Skeletal muscle satellite cell (primary cell): ENCODE data around the gene MAPK13.

Experiments used
- H3K27me3 ChIP-seq: 2 replicates; pipeline ENCODE4 v1.7.0; 2013; ENCODE audit warnings: low read length; ENCODE audit not compliant: control insufficient read depth, insufficient read depth
- H3K36me3 ChIP-seq: 2 replicates; pipeline ENCODE4 v1.7.0; 2013; ENCODE audit warnings: mild to moderate bottlenecking, control low read depth, low read length; ENCODE audit not compliant: insufficient read depth
- H3K4me1 ChIP-seq: 2 replicates; pipeline ENCODE4 v1.7.0; 2013; ENCODE audit warnings: low read length; ENCODE audit not compliant: control insufficient read depth, insufficient read depth
- H3K4me2 ChIP-seq: 2 replicates; pipeline ENCODE4 v1.7.0; 2013; ENCODE audit warnings: mild to moderate bottlenecking, low read length
- H3K4me3 ChIP-seq: 2 replicates; pipeline ENCODE4 v1.7.0; 2013; ENCODE audit warnings: low read length
- H3K9ac ChIP-seq: 2 replicates; pipeline ENCODE4 v1.7.0; 2013; ENCODE audit warnings: mild to moderate bottlenecking, low read depth, low read length, moderate library complexity
- H3K9me3 ChIP-seq: replicated peaks from 2 replicates; pipeline ENCODE4 v1.7.0; 2013; ENCODE audit warnings: mild to moderate bottlenecking, control low read depth, low read length

MAPK13 gene

GRCh38 chr6:36130667-36131510, 576 bp downstream of the MAPK13 start:
- H3K4me2 ChIP-seq: peak overlapping the region; percentile 74
- no peaks in the 10 kb centered on the region for H3K27me3 ChIP-seq
- H3K9ac ChIP-seq: no peak overlapping the region
- H3K9me3 ChIP-seq: no peaks in the 10 kb centered on the region
- H3K4me3 ChIP-seq: peak overlapping the region; percentile 58
- no peaks in the 10 kb centered on the region for H3K36me3 ChIP-seq
- peaks cover 42% of the 10 kb centered on the region for H3K4me1 ChIP-seq

GRCh38 chr6:36131511-36132245, 1.4 kb downstream of the MAPK13 start:
- peaks cover 39% of the 10 kb centered on the region for H3K4me1 ChIP-seq
- no peak overlapping the region for H3K9ac ChIP-seq
- no peak overlapping the region for H3K4me3 ChIP-seq

GRCh38 chr6:36132246-36132895, 2.1 kb downstream of the MAPK13 start:
- Histone ChIP-seq H3K9ac (no peak overlapping the region), H3K36me3 (no peaks in the 10 kb centered on the region), H3K27me3 (no peaks in the 10 kb centered on the region), H3K4me3 (no peak overlapping the region), H3K4me2 (peak overlapping the region; percentile 10), H3K4me1 (peaks cover 32% of the 10 kb centered on the region), H3K9me3 (no peaks in the 10 kb centered on the region)

More at GRCh38 chr6:36131511-36132245, 1.4 kb downstream of the MAPK13 start:
- peak overlapping the region; percentile 10 for H3K4me2 ChIP-seq
- H3K9me3 ChIP-seq: no peaks in the 10 kb centered on the region
- no peaks in the 10 kb centered on the region for H3K36me3 ChIP-seq
- no peaks in the 10 kb centered on the region for H3K27me3 ChIP-seq

- Histone ChIP-seq H3K9ac (no peak overlapping the region), H3K9me3 (no peaks in the 10 kb centered on the region), H3K4me1 (peaks cover 24% of the 10 kb centered on the region), H3K4me3 (no peak overlapping the region), H3K4me2 (no peak overlapping the region), H3K36me3 (no peaks in the 10 kb centered on the region), H3K27me3 (no peaks in the 10 kb centered on the region)
Observed at GRCh38 chr6:36133148-36133547, 2.8 kb downstream of the MAPK13 start.

- Histone ChIP-seq H3K9ac (no peak overlapping the region), H3K36me3 (no peaks in the 10 kb centered on the region), H3K4me2 (no peak overlapping the region), H3K4me3 (no peak overlapping the region), H3K4me1 (peaks cover 22% of the 10 kb centered on the region), H3K27me3 (no peaks in the 10 kb centered on the region), H3K9me3 (no peaks in the 10 kb centered on the region)
Observed at GRCh38 chr6:36133912-36134311, 3.6 kb downstream of the MAPK13 start.

GRCh38 chr6:36135053-36135731, 4.9 kb downstream of the MAPK13 start:
- Histone ChIP-seq H3K4me3 (no peak overlapping the region), H3K9me3 (no peaks in the 10 kb centered on the region), H3K4me2 (no peak overlapping the region), H3K27me3 (no peaks in the 10 kb centered on the region), H3K4me1 (peaks cover 17% of the 10 kb centered on the region), H3K36me3 (no peaks in the 10 kb centered on the region), H3K9ac (no peak overlapping the region)

- H3K4me1 ChIP-seq: peaks cover 13% of the 10 kb centered on the region
- no peaks in the 10 kb centered on the region for H3K9me3 ChIP-seq
- H3K27me3 ChIP-seq: no peaks in the 10 kb centered on the region
- H3K4me2 ChIP-seq: no peak overlapping the region
- H3K9ac ChIP-seq: no peak overlapping the region
- H3K4me3 ChIP-seq: no peak overlapping the region
- no peaks in the 10 kb centered on the region for H3K36me3 ChIP-seq
Observed at GRCh38 chr6:36136034-36136433, 5.7 kb downstream of the MAPK13 start.

- Histone ChIP-seq H3K4me3 (no peak overlapping the region), H3K4me2 (no peak overlapping the region), H3K27me3 (no peaks in the 10 kb centered on the region), H3K9ac (no peak overlapping the region), H3K9me3 (no peaks in the 10 kb centered on the region), H3K4me1 (peaks cover 8% of the 10 kb centered on the region), H3K36me3 (no peaks in the 10 kb centered on the region)
Observed at GRCh38 chr6:36136551-36136950, 6.2 kb downstream of the MAPK13 start.

GRCh38 chr6:36138667-36139066, 8.4 kb downstream of the MAPK13 start:
- Histone ChIP-seq H3K36me3 (no peaks in the 10 kb centered on the region), H3K4me2 (no peak overlapping the region), H3K4me1 (no peaks in the 10 kb centered on the region), H3K4me3 (no peak overlapping the region), H3K9ac (no peak overlapping the region), H3K9me3 (no peaks in the 10 kb centered on the region), H3K27me3 (no peaks in the 10 kb centered on the region)

GRCh38 chr6:36139431-36139830, 9.1 kb downstream of the MAPK13 start:
- Histone ChIP-seq H3K4me2 (no peak overlapping the region), H3K9ac (no peak overlapping the region), H3K9me3 (no peaks in the 10 kb centered on the region), H3K27me3 (no peaks in the 10 kb centered on the region), H3K36me3 (no peaks in the 10 kb centered on the region), H3K4me3 (no peak overlapping the region), H3K4me1 (no peaks in the 10 kb centered on the region)
